SK-N-DZ (cell line): Measurements from ENCODE around the gene PSG3.
"Not testable (repeated sequence)": the region's sequence is repeated elsewhere in the genome, so short reads cannot be mapped to it uniquely, and the experiment has no call there.

Experiments
- DNase-seq: peaks from one replicate; pipeline ENCODE4 v3.0.0-alpha.2; 2015; ENCODE audit warnings: low spot score

Gene PSG3

DNA sequence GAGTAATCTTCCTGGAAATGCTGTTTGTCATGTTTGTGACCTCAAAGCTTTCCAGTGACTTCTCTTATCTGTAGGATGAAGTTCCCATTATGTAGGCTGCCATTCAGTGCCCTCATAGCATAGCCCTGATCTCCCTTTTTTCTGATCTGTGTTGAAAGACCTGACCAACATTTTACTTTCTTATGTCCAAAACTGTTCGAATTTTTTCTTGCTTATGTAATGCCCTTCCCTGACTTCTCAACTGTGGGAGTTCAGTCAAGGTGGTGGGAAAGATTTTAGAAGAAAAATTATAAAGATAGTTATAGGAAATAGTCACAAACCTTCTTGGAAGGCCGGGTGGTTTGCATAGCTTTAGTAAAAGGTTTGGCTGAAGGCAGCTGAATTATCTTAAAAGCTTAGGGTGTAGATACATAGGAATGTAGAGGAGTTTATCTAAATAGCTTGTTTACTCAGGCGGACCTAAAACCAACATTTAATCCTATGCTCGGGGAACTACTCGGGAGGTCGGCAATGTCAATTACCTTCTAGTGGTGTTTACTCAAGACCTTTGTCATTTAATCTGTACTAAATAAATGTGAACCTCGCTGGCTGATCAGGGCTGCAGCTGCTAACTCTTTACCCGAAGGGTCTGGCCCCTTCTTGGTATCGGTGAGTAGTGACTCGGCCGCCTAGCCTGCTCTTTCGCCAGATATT, 44.3 kb downstream of the PSG3 start:
- no peak for DNase-seq

- DNase-seq, result peak; percentile 11
These were observed 46.4 kb downstream of the PSG3 start for GRCh38 chr19:42693760-42694350.

- peak; percentile 3 for DNase-seq
These were observed 56.3 kb downstream of the PSG3 start for GRCh38 chr19:42683917-42684513.

DNA sequence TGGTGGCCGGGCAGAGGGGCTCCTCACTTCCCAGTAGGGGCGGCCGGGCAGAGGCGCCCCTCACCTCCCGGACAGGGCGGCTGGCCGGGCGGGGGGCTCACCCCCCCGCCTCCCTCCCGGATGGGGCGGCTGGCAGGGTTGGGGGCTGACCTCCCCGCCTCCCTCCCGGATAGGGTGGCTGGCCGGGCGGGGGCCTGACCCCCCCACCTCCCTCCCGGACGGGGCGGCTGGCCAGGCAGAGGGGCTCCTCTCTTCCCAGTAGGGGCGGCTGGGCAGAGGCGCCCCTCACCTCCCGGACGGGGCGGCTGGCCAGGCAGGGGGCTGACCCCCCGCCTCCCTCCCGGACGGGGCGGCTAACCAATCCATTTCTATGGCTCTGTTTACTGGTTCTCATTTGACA, 64.0 kb downstream of the PSG3 start:
- not testable (repeated sequence) for DNase-seq

GRCh38 chr19:42674549-42674948, 65.7 kb downstream of the PSG3 start:
- DNase-seq, result not testable (repeated sequence)
